Left colon (tissue), 2 donors: ENCODE measurements around the gene NDRG3. TPM values are rescaled to one million over a fixed set of nuclear protein-coding genes. Genes with fewer than 3 reads are reported as not detected.
"Not testable (repeated sequence)": the region's sequence is repeated elsewhere in the genome, so short reads cannot be mapped to it uniquely, and the experiment has no call there.

ENCODE experiments used
- ATAC-seq: fragments of 200-7000 bp; cut with Tn5 transposase; one replicate; pipeline ENCODE4 v1.9.1; 2020; ENCODE audit warnings: mild to moderate bottlenecking, moderate library complexity
- DNase-seq, 2 donors: peaks; one replicate each; pipeline ENCODE4 v3.0.0-alpha.2; 2020
- intact Hi-C, 2 donors: fragments of 100-400 bp; cut with DNase I in 1 of 2; cut with micrococcal nuclease in 1 of 2; formaldehyde crosslinking; loops; one replicate each; pipeline versions ENCODE4 v1.11.2 to v1.14.0; 2022; cut with DNase I, micrococcal nuclease
- total RNA-seq, 2 donors: library from RNA; stranded (reverse); fragmentation: NEBNext Ultra II Directional; extraction: Animal tissue kit (Norgen Biotek cat#: 25700); gene quantifications; one replicate each; pipeline ENCODE4 v1.2.1, GENCODE V29; 2021
- donor health status: DM: no; HTN: no; CAD: no.
- donor health status: DM: yes; HTN: yes; CAD: no.

Gene NDRG3
- total RNA-seq, 2 donors from 2014 or later: 29.1 to 32.7 TPM

DNA sequence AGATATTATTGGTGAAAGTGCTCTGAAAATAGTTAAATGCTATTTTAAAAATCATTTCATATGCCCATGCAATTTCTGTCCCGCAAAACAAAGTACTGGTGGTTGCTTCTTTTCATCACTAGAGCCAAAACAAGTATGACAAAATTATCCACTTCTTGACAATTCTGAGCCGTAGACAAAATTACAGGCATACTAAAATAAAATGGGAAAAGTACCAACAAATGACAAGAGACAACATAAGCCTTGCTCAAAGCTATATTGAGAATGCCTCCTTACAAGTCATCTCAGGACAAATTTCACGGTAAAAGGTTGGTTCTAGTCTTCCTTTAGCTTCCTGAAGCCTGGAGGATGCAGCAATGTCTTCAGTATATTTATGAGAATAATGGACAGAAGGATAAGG, 28.9 kb downstream of the NDRG3 start:
- ATAC-seq: no peak
- intact Hi-C loops: no loop called here
- DNase-seq: no peak

GRCh38 chr20:36712775-36713174, 33.1 kb downstream of the NDRG3 start:
- intact Hi-C loops: no loop called here
- ATAC-seq (no peak), DNase-seq (no peak)

DNA sequence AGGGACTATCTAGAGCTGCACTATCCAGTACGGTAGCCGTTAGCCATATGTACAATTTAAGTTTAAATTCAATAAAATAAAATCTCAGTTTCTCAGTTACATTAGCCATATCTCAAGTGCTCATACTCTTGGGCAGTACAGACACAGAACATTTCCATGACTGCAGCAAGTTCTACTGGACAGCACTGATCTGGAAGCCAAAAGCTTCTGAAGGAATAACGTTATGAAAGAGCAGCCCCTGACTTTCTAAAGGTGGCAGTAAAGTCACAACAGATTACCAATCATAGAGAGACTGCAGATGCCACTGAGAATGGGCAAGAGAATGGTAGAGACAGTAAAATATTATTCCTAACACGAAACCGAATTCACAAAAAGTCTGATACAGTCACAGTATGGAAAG, 36.8 kb downstream of the NDRG3 start:
- ATAC-seq (no peak), DNase-seq (no peak)
- intact Hi-C loops: no loop called here

DNA sequence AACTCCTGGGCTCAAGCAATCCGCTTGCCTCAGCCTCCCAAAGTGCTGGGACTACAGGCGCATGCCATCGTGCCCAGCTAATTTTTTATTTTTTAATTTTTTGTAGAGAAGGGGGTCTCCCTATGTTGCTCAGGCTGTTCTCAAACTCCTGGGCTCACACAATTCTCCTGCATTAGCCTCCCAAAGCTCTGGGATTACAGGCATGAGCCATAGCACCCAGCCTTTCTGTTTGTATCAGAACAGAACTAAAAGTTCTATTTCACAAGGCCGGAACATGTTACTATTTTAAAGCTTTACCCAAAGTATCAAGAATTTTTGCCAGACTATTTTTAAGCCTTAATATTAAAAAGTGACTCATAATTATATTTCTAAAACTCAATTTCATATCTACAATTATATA, 42.4 kb downstream of the NDRG3 start:
- ATAC-seq (no peak), DNase-seq (no peak)
- intact Hi-C loops: no loop called here

GRCh38 chr20:36700438-36700837, 45.5 kb downstream of the NDRG3 start:
- no peak for ATAC-seq
- no peak for DNase-seq
- intact Hi-C loops: no loop called here

GRCh38 chr20:36695467-36695866, 50.4 kb downstream of the NDRG3 start:
- intact Hi-C loops, ATAC-seq, DNase-seq: not testable (repeated sequence)

DNA sequence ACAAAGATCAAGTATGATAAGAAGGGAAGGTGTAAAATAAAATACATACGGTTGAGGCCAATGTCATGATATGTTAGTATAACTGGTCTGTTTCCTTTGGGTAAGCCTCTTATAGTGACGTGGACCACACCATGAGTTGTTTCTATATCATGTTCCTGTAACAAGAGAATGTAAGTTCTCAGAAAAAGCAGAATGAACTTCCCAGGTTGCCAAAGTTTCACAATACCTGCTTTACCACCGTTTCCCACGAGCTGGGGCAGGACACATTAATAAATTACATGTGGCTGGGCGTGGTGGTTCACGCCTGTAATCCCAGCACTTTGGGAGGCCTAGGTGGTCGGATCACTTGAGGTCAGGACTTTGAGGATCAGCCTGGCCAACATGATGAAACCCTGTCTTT, 57.3 kb downstream of the NDRG3 start:
- DNase-seq (no peak), ATAC-seq (no peak)
- intact Hi-C loops: no loop called here

DNA sequence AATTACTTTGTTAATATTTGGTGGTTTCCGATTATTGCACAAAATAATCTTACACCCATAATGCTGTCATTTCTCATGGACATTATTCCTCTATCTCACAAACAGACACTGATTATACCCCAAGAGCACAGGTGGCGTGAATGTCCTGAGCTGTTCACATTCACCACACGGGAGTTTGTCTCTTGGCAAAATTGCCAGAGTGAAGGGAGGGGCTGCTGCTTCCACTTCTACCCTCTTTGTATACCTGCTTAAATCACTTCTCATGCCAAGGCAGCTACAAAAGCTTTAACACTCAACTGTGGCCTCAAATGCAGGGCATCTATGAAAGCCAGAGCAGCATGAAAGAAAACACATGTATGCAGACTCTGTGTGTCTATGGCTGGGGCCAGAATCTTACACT, 58.0 kb downstream of the NDRG3 start:
- intact Hi-C loops: no loop called here
- DNase-seq (no peak), ATAC-seq (no peak)

DNA sequence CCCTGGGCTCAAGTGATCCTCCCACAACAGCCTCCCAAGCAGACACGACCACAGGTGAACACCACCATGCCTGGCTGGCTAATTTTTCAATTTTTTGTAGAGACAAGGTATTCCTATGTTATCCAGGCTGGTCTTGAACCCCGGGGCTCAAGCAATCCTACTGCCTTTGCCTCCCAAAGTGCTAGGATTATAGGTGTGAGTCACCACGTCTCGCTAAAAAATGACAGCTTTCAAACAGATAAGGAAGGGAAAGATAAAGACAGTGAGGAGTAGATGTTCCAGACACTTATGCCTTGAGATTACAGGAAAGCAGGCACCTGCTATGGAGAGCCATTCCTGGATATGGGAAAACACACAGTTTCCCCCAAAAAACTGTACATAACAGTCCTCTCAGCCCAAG, 58.9 kb downstream of the NDRG3 start:
- DNase-seq (no peak), ATAC-seq (no peak)
- intact Hi-C loops: no loop called here

DNA sequence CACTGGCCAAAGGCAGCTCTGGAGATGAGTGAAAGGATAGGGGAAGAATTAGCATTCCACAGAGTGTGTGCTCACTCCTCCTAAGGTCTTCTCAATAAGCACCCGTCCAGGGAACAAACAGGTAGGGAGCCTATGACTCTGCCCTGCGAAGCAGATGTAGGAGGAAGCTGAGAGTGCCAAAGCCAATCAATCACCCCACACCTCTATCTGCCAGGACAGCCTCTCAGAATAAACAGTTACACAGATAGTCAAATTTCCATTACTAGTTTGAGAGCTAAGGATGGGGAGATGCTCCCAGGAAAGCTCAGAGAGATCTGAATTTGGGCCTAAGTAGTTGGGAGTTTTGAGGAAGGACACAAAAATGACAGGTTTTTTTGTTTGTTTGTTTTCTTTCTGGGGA, 59.4 kb downstream of the NDRG3 start:
- intact Hi-C loops: no loop called here
- DNase-seq: no peak
- no peak for ATAC-seq

DNA sequence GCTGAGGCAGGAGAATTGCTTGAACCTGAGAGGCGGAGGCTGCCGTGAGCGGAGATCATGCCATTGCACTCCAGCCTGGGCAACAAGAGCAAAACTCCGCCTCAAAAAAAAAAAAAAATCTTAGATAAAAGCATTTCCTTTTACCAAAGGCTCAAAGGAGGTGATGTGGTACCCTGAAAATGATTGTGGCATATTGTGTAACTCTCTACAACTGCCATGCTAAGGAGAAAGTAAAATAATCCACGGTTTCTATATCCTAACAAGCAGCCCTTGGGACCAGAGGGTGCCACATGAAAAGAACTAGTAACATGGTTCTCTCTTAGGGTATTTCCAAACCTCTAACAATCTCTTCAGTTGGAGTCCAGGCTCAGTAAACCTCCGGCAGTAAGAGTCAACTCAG, 61.1 kb downstream of the NDRG3 start:
- ATAC-seq (no peak), DNase-seq (no peak)
- intact Hi-C loops: no loop called here

DNA sequence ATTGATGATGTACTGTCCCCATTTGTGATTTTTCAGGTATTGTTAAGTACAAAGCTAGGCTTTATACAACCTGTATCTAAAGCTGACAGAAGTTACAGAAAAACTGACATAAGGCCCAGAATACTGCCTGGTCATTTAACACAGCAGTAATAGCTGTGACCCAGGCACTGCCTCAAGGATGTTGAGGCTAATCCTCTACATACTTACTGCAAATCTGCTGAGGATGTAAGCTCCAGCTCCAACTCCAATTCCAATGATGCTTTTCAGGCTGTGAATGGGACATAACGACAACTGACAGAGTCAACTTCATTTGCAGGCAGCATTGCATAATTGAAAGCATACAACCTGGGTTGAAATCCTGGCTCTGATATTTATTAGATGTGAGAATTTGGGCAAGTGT, 63.6 kb downstream of the NDRG3 start:
- DNase-seq (no peak), ATAC-seq (no peak)
- intact Hi-C loops: no loop called here

DNA sequence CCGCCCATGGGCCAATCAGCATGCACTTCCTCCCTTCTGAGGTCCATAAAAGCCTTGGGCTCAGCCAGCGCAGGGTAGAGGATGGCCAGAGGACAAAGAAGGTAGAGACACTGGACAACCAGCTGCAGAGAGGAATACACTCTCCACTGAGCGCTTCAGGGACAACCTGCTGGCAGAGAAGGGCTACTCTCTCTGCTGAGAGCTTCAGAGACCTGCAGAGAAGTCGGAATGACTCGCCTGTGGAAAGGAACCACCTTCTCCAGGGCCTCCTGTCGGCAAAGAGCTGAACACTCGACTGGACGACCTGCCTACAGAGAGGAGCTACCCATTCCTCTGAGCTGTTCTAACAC, 68.5 kb downstream of the NDRG3 start:
- DNase-seq (no peak), ATAC-seq (no peak)
- intact Hi-C loops: no loop called here

- intact Hi-C loops: no loop called here
- ATAC-seq (no peak), DNase-seq (no peak)
Measured at GRCh38 chr20:36676701-36677421, 69.0 kb downstream of the NDRG3 start.

DNA sequence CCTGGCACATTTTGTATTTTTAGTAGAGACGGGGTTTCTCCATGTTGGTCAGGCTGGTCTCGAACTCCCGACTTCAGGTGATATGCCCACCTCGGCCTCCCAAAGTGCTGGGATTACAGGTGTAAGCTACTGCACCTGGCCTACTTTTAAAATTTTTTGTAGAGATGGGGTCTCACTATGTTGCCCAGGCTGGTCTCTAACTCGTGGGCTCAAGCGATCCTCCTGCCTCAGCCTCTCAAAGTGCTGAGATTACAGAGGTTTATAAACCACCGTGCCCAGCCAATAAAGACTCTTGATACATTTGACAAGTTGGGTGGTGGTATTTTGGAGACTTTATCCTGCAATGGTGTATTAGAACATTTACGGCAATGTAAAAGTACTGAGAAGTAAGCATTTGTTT, 70.3 kb downstream of the NDRG3 start:
- ATAC-seq, DNase-seq, intact Hi-C loops: not testable (repeated sequence)

GRCh38 chr20:36672991-36673390, 72.9 kb downstream of the NDRG3 start:
- ATAC-seq: no peak
- intact Hi-C loops: no loop called here
- no peak for DNase-seq

GRCh38 chr20:36670665-36671357, 75.1 kb downstream of the NDRG3 start:
- intact Hi-C loops: no loop called here
- DNase-seq (no peak), ATAC-seq (no peak)

DNA sequence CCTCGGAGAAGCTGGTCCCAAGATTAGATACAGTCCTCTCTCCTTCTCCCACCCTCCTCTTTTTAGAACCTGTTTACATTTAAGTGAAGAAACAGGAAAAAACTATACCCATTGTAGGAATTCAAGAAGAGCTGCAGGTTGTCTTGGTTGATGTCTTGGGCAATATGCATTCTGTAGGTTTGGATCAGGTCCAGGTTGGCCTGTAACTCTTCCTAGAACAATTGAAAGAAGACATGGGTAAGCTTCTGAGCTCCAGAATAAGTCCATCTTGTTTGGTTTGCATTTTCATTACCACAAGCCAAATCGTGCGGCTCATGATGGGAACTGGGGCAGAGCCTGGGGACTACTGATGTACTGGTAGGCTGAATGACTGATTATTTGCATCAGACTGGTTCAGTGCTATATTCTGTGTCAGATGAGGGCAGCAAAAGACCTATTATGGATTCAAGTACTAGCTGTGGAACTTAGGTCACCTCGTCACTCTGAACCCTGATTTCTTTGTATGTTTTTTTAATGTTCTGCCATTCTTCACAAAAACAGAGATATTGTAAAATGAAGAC, 79.6 kb downstream of the NDRG3 start:
- DNase-seq (no peak), ATAC-seq (peak; percentile 51)
- intact Hi-C loops: no loop called here

- no peak for DNase-seq
- no peak for ATAC-seq
- intact Hi-C loops: no loop called here
Measured at GRCh38 chr20:36663031-36663430, 82.9 kb downstream of the NDRG3 start.

GRCh38 chr20:36658300-36658699, 87.6 kb downstream of the NDRG3 start:
- DNase-seq: no peak
- no peak for ATAC-seq
- intact Hi-C loops: no loop called here

- intact Hi-C loops: no loop called here
- ATAC-seq (no peak), DNase-seq (no peak)
Measured at GRCh38 chr20:36656733-36657132, 89.2 kb downstream of the NDRG3 start.
